Right lobe of liver (tissue), 6 donors: ENCODE data around the gene PRKN. TPM values are rescaled to one million over a fixed set of nuclear protein-coding genes. Genes with fewer than 3 reads are reported as not detected.

ENCODE experiments used
- ATAC-seq, 4 donors: fragments of 200-7000 bp; cut with Tn5 transposase; one replicate each; pipeline ENCODE4 v1.9.1; 2020; ENCODE audit warnings: mild to moderate bottlenecking in 4 of 4, moderate library complexity in 4 of 4
- DNase-seq, 3 donors: peaks; one replicate each; pipeline ENCODE4 v3.0.0-alpha.2; 2020
- H3K27ac ChIP-seq, 3 donors: fragments of 200-600 bp; one replicate each; pipeline ENCODE4 v1.8.0; 2022
- H3K27me3 ChIP-seq, 2 donors: fragments of 200-600 bp; one replicate each; pipeline ENCODE4 v1.8.0; 2022
- H3K36me3 ChIP-seq, 4 donors: fragments of 200-600 bp; sonication (generic) in 1 of 4; one replicate each; pipeline versions ENCODE4 v1.5.1 to v1.8.0; 2017 to 2022; ENCODE audit warnings: control low read depth in 1 of 4
- H3K4me1 ChIP-seq, 4 donors: fragments of 200-600 bp; sonication (generic) in 1 of 4; one replicate each; pipeline versions ENCODE4 v1.5.1 to v1.8.0; 2017 to 2022; ENCODE audit warnings: control low read depth in 1 of 4
- H3K4me3 ChIP-seq, 3 donors: fragments of 200-600 bp; one replicate each; pipeline ENCODE4 v1.8.0; 2022
- H3K9me3 ChIP-seq, 4 donors: fragments of 200-600 bp; sonication (generic) in 1 of 4; one replicate each; pipeline versions ENCODE4 v1.5.1 to v1.8.0; 2017 to 2022; ENCODE audit warnings: control low read depth in 1 of 4
- CTCF ChIP-seq, 4 donors: fragments of 200-600 bp in 3 of 4; fragments of 450-650 bp in 1 of 4; IDR thresholded peaks; one replicate each; pipeline versions ENCODE4 v1.5.1 to v1.8.0; 2016 to 2022; ENCODE audit warnings: antibody characterized with exemption in 4 of 4, mild to moderate bottlenecking in 2 of 4
- POLR2A ChIP-seq: fragments of 450-650 bp; IDR thresholded peaks from one replicate; pipeline ENCODE4 v1.6.1; 2017; ENCODE audit warnings: antibody characterized with exemption, mild to moderate bottlenecking
- WGBS: methylation state at CpG from one replicate; pipeline ENCODE4 v1.1.6; 2018; ENCODE audit warnings: low coverage, low lambda C conversion rate; ENCODE audit not compliant: insufficient coverage; ENCODE audit errors: missing lambda C conversion rate; 5-methylcytosine and 5-hydroxymethylcytosine counted together
- intact Hi-C, 2 donors: fragments of 100-400 bp; cut with DNase I; formaldehyde crosslinking; loops; one replicate each; pipeline versions ENCODE4 v1.11.2 to v1.14.1; 2022
- total RNA-seq, 6 experiments: library from RNA; depleted of rRNA in 2 of 6; stranded (reverse); fragments of >200 nt in 2 of 6; fragmentation: NEBNext Ultra II Directional in 3 of 6; extraction: Animal tissue kit (Norgen Biotek cat#: 25700) in 3 of 6; gene quantifications; one replicate each; pipeline versions ENCODE4 v1.1.0 to v1.2.4, GENCODE V29; 2016 to 2023
- donor health status: DM: no; HTN: yes; CAD: no.
- donor health status: DM: no; HTN: no; CAD: no.
- donor health status: DM: no; HTN: no; CAD: no.
- donor health status: DM: no; HTN: yes; CAD: no.
- donor health status: DM: no; HTN: yes; CAD: no.

The PRKN gene
- total RNA-seq, 6 experiments from 2014 or later: 1.1 to 3.7 (median 2.2) TPM

GRCh38 chr6:161918628-161919205, 808.8 kb downstream of the PRKN start:
- no peak overlapping the region for H3K27ac ChIP-seq
- H3K4me1 ChIP-seq: peaks cover 0 to 12% (median 0%) of the 10 kb centered on the region in 4 donors
- WGBS: 80% methylated on average over 14 of the region's 15 CpGs
- no peaks in the 10 kb centered on the region for H3K36me3 ChIP-seq
- H3K27me3 ChIP-seq: no peaks in the 10 kb centered on the region
- no peaks in the 10 kb centered on the region for H3K9me3 ChIP-seq
- no peak overlapping the region for H3K4me3 ChIP-seq
- no peak for ATAC-seq
- DNase-seq: no peak
- intact Hi-C loops: no loop called here
- no peak for TF ChIP-seq POLR2A
- TF ChIP-seq CTCF (IDR thresholded peaks at IDR 0.05): no peak

GRCh38 chr6:161918109-161918531, 809.4 kb downstream of the PRKN start:
- Histone ChIP-seq H3K27ac (no peak overlapping the region), H3K27me3 (no peaks in the 10 kb centered on the region), H3K4me3 (no peak overlapping the region), H3K9me3 (no peaks in the 10 kb centered on the region), H3K4me1 (peaks cover 0 to 11% (median 0%) of the 10 kb centered on the region in 4 donors), H3K36me3 (no peaks in the 10 kb centered on the region)
- DNase-seq (no peak), ATAC-seq (no peak)
- intact Hi-C loops: no loop called here
- 85% methylated on average over 6 of the region's 6 CpGs for WGBS
- TF ChIP-seq CTCF (IDR thresholded peaks at IDR 0.05) (no peak), POLR2A (no peak)

DNA sequence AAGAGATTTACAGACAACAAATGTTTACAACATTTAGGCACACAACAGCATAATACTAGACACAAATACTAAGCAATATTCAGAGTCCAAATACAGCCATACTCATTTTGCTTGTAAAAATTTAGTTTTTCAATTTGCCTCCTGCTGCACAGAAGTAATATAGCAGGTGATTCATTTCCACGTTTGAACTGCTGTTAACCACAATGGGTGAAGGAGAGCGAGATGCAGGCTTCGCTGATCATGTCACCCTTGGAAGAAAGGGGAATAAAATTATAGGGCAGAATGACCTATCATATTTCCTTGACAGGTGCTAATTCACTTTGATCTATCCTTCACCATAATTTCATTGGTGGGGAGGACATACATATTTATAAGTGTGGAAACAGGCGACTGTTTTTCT, 809.9 kb downstream of the PRKN start:
- intact Hi-C loops: no loop called here
- no peaks in the 10 kb centered on the region for H3K9me3 ChIP-seq
- no peak overlapping the region for H3K27ac ChIP-seq
- no peak for TF ChIP-seq POLR2A
- TF ChIP-seq CTCF (IDR thresholded peaks at IDR 0.05): no peak
- peaks cover 0 to 6% (median 0%) of the 10 kb centered on the region in 4 donors for H3K4me1 ChIP-seq
- H3K27me3 ChIP-seq: no peaks in the 10 kb centered on the region
- H3K4me3 ChIP-seq: no peak overlapping the region
- 71% methylated on average over 4 of the region's 4 CpGs for WGBS
- no peak for DNase-seq
- no peak for ATAC-seq
- H3K36me3 ChIP-seq: no peaks in the 10 kb centered on the region

GRCh38 chr6:161915456-161915964, 812.1 kb downstream of the PRKN start:
- H3K27ac ChIP-seq: no peak overlapping the region
- intact Hi-C loops: no loop called here
- no peak overlapping the region for H3K4me3 ChIP-seq
- ATAC-seq (no peak), DNase-seq (no peak)
- no peaks in the 10 kb centered on the region for H3K36me3 ChIP-seq
- H3K27me3 ChIP-seq: no peaks in the 10 kb centered on the region
- WGBS: 72% methylated on average over 4 of the region's 4 CpGs
- H3K9me3 ChIP-seq: no peaks in the 10 kb centered on the region
- TF ChIP-seq CTCF (IDR thresholded peaks at IDR 0.05) (no peak), POLR2A (no peak)
- no peaks in the 10 kb centered on the region for H3K4me1 ChIP-seq
